Measurements from ENCODE around the gene STUB1.

Gene STUB1

GRCh38 chr16:679814-680624 lies at the start of gene STUB1:
Gene STUB1, plus strand, starts transcription at chr16:680410. Its CDS starts 116 bp downstream, at chr16:680526.
- DNase-seq (ENCODE audit: low read depth) = peak; percentile 70

GRCh38 chr16:630815-631405 lies 49.3 kb upstream of the STUB1 start, which contains the start of gene WFIKKN1:
Gene WFIKKN1, plus strand, starts transcription at chr16:630985. Its CDS starts 269 bp downstream, at chr16:631254.
- DNase-seq (ENCODE audit: low read depth) = no peak

- no peak for DNase-seq (ENCODE audit: low read depth)
These were observed 48.3 kb upstream of the STUB1 start for GRCh38 chr16:631808-632358.

- no peak for DNase-seq (ENCODE audit: low read depth)
These were observed 47.5 kb upstream of the STUB1 start for GRCh38 chr16:632486-633335.

- no peak for DNase-seq (ENCODE audit: low read depth)
These were observed 46.7 kb upstream of the STUB1 start for GRCh38 chr16:633336-634050.

GRCh38 chr16:634051-634670 lies 46.0 kb upstream of the STUB1 start:
- DNase-seq (ENCODE audit: low read depth) = no peak

- DNase-seq (ENCODE audit: low read depth) = no peak
These were observed 45.2 kb upstream of the STUB1 start for GRCh38 chr16:634996-635395.

- no peak for DNase-seq (ENCODE audit: low read depth)
These were observed 44.5 kb upstream of the STUB1 start for GRCh38 chr16:635573-636205.

- DNase-seq (ENCODE audit: low read depth) = peak; percentile 86
These were observed 43.8 kb upstream of the STUB1 start, which contains the start of gene METTL26 for GRCh38 chr16:636206-637080. Gene METTL26, minus strand, starts transcription at chr16:636305. Its CDS starts 15 bp downstream, at chr16:636290.

GRCh38 chr16:637081-638018 lies 42.9 kb upstream of the STUB1 start:
- DNase-seq (ENCODE audit: low read depth) = peak; percentile 69

GRCh38 chr16:638034-638543 lies 42.1 kb upstream of the STUB1 start:
- no peak for DNase-seq (ENCODE audit: low read depth)

GRCh38 chr16:638836-639235 lies 41.4 kb upstream of the STUB1 start:
- no peak for DNase-seq (ENCODE audit: low read depth)

GRCh38 chr16:640614-641013 lies 39.6 kb upstream of the STUB1 start:
- DNase-seq (ENCODE audit: low read depth) = no peak

GRCh38 chr16:641326-642188 lies 38.7 kb upstream of the STUB1 start, which contains the start of gene MCRIP2:
Gene MCRIP2, plus strand, starts transcription at chr16:641828. Its CDS starts 164 bp downstream, at chr16:641992.
- DNase-seq (ENCODE audit: low read depth) = peak; percentile 48

- DNase-seq (ENCODE audit: low read depth) = no peak
These were observed 37.8 kb upstream of the STUB1 start for GRCh38 chr16:642189-643049.

- no peak for DNase-seq (ENCODE audit: low read depth)
These were observed 37.2 kb upstream of the STUB1 start for GRCh38 chr16:643050-643368.

Measured in GM04504 (cell line).